GM12878 (cell line): ENCODE measurements around the gene B3GALNT1.

ENCODE experiments used
- CEBPB ChIP-seq, 2 experiments: fragments of 150-350 bp in 1 of 2; IDR thresholded peaks; 2 replicates each; pipeline ENCODE4 v1.6.1; 2012 to 2014; ENCODE audit warnings: low read depth in 2 of 2, low read length in 2 of 2, borderline replicate concordance in 1 of 2, inconsistent platforms in 1 of 2
- CTCF ChIP-seq, 3 experiments: IDR thresholded peaks in 2 of 3; conservative IDR thresholded peaks in 1 of 3; 2 replicates each; pipeline ENCODE4 v1.5.1; 2011; ENCODE audit warnings: low read depth in 3 of 3, low read length in 3 of 3, mild to moderate bottlenecking in 3 of 3, control low read depth in 2 of 3, moderate library complexity in 2 of 3, inconsistent platforms in 1 of 3, mixed read lengths in 1 of 3; ENCODE audit not compliant: control insufficient read depth in 2 of 3, insufficient read depth in 1 of 3; ENCODE audit errors: extremely low read depth in 1 of 3
- CUX1 ChIP-seq: IDR thresholded peaks from 2 replicates; pipeline ENCODE4 v1.6.1; 2012; ENCODE audit warnings: improper control_type of control experiment, low read depth, low read length; ENCODE audit not compliant: insufficient replicate concordance
- ELK1 ChIP-seq: IDR thresholded peaks from 2 replicates; pipeline ENCODE4 v1.6.1; 2012; ENCODE audit warnings: low read depth, low read length, improper control_type of control experiment
- HDAC2 ChIP-seq: fragments of 200-600 bp; sonication (generic); IDR thresholded peaks from 2 replicates; pipeline ENCODE4 v1.6.1; 2017
- NRF1 ChIP-seq: conservative IDR thresholded peaks from 2 replicates; pipeline ENCODE4 v1.6.1; 2011; ENCODE audit warnings: mild to moderate bottlenecking, low read depth, low read length, improper control_type of control experiment
- RAD21 ChIP-seq: IDR thresholded peaks from 2 replicates; pipeline ENCODE4 v1.6.1; 2011; ENCODE audit warnings: mild to moderate bottlenecking, low read depth, low read length, moderate library complexity; ENCODE audit not compliant: insufficient read depth
- TAF1 ChIP-seq: IDR thresholded peaks from 2 replicates; pipeline ENCODE4 v1.6.1; 2011; ENCODE audit warnings: mild to moderate bottlenecking, low read depth, low read length, borderline replicate concordance
- TCF3 ChIP-seq: IDR thresholded peaks from 2 replicates; pipeline ENCODE4 v1.6.1; 2012; ENCODE audit warnings: low read depth, mild to moderate bottlenecking, low read length, borderline replicate concordance; ENCODE audit not compliant: insufficient read depth
- TCF7 ChIP-seq: IDR thresholded peaks from 2 replicates; pipeline ENCODE4 v1.6.1; 2014; ENCODE audit warnings: antibody characterized with exemption, borderline replicate concordance
- USF2 ChIP-seq: IDR thresholded peaks from 2 replicates; pipeline ENCODE4 v1.6.1; 2011; ENCODE audit warnings: low read depth, low read length, improper control_type of control experiment, borderline replicate concordance
- ZNF274 ChIP-seq: IDR thresholded peaks from one replicate; pipeline ENCODE4 v1.8.0; 2011; ENCODE audit not compliant: insufficient read length, insufficient read depth

GRCh38 chr3:161117646-161118045 lies 12.5 kb upstream of the B3GALNT1 start:
- no peak for TF ChIP-seq CTCF (IDR thresholded peaks at IDR 0.05 in 2 of 3, conservative IDR thresholded peaks at IDR 0.05 in 1 of 3; ENCODE audit: control insufficient read depth in 2 of 3, extremely low read depth in 1 of 3, insufficient read depth in 1 of 3, low read depth in 3 of 3, low read length in 3 of 3)
- no peak for TF ChIP-seq HDAC2
- TF ChIP-seq USF2: no peak
- TF ChIP-seq RAD21: no peak
- no peak for TF ChIP-seq TCF7
- no peak for TF ChIP-seq TCF3
- no peak for TF ChIP-seq CUX1
- no peak for TF ChIP-seq ZNF274
- TF ChIP-seq TAF1: no peak
- TF ChIP-seq NRF1: no peak
- TF ChIP-seq CEBPB (IDR thresholded peaks at IDR 0.05; ENCODE audit: borderline replicate concordance in 1 of 2, low read depth in 2 of 2, low read length in 2 of 2): no peak
- TF ChIP-seq ELK1: no peak
